Measurements from ENCODE around the gene DNLZ. TPM values are rescaled to one million over a fixed set of nuclear protein-coding genes. Genes with fewer than 3 reads are reported as not detected.

Gene DNLZ
- total RNA-seq, 4 donors from 2014 or later = 37.9 to 65.1 (median 54.3) TPM

DNA sequence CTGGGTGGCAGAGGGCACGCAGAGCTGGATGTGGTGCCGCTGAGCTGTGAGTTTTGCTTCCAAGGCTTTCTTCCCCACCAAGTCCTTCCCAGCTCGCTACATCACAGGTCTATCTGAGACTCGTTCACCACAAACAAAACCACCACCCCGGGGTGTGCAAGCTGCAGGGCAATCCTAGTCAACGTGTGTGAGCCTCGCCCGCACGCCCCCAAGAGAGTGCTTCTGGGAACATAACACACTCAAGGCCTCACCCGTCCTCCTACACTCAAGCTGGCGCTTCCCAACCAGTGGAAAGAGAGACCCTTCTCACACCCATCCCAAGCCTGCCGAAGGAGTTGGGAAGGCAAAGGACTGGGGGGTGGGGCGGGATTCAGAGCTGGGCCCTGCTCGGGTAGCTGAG lies 25.9 kb upstream of the DNLZ start:
- H3K27ac ChIP-seq = no peak overlapping the region
- intact Hi-C loops (cut with DNase I; ENCODE audit: low total_unique reads) (no loop called here), in situ Hi-C loops (cut with MboI; ENCODE audit: low sequenced_read_pairs in 4 of 4) (no loop called here)
- TF ChIP-seq, protein P1, sequence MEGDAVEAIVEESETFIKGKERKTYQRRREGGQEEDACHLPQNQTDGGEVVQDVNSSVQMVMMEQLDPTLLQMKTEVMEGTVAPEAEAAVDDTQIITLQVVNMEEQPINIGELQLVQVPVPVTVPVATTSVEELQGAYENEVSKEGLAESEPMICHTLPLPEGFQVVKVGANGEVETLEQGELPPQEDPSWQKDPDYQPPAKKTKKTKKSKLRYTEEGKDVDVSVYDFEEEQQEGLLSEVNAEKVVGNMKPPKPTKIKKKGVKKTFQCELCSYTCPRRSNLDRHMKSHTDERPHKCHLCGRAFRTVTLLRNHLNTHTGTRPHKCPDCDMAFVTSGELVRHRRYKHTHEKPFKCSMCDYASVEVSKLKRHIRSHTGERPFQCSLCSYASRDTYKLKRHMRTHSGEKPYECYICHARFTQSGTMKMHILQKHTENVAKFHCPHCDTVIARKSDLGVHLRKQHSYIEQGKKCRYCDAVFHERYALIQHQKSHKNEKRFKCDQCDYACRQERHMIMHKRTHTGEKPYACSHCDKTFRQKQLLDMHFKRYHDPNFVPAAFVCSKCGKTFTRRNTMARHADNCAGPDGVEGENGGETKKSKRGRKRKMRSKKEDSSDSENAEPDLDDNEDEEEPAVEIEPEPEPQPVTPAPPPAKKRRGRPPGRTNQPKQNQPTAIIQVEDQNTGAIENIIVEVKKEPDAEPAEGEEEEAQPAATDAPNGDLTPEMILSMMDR (IDR thresholded peaks at IDR 0.05 in 4 of 5, conservative IDR thresholded peaks at IDR 0.05 in 1 of 5) = no peak
- TF ChIP-seq POLR2A (IDR thresholded peaks at IDR 0.05) = no peak
- no peaks in the 10 kb centered on the region for H3K4me1 ChIP-seq
- no peaks in the 10 kb centered on the region for H3K27me3 ChIP-seq
- no peak overlapping the region for H3K4me3 ChIP-seq
- H3K36me3 ChIP-seq = peaks cover 3 to 63% of the 10 kb centered on the region in 2 donors
- DNase-seq (no peak), ATAC-seq (no peak)
- no peaks in the 10 kb centered on the region for H3K9me3 ChIP-seq

DNA sequence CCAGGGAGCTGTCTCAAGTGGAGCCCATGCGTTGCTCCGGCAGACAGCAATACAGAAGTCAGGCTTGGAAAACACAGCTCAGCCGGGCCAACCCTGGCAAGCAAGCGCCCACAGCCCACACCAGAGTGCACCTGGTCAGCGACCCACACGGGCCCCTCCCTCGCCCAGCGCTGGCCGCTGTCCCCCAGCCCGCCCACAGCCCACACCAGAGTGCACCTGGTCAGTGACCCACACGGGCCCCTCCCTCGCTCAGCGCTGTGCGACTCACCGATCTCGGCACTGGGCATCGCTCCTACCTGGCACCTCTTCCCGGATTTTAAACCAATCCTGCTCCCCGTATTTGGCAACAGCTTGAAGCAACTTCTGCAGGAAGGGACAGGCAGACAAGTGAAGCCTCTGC lies 23.7 kb upstream of the DNLZ start:
- ATAC-seq (no peak), DNase-seq (no peak)
- Histone ChIP-seq H3K9me3 (no peaks in the 10 kb centered on the region), H3K27ac (no peak overlapping the region), H3K4me1 (no peaks in the 10 kb centered on the region), H3K4me3 (no peak overlapping the region), H3K27me3 (no peaks in the 10 kb centered on the region), H3K36me3 (peaks cover 3 to 61% of the 10 kb centered on the region in 2 donors)
- TF ChIP-seq, protein P1 (IDR thresholded peaks at IDR 0.05 in 4 of 5, conservative IDR thresholded peaks at IDR 0.05 in 1 of 5) = no peak
- TF ChIP-seq POLR2A (IDR thresholded peaks at IDR 0.05) = no peak
- in situ Hi-C loops (cut with MboI; ENCODE audit: low sequenced_read_pairs in 4 of 4) = no loop called here
- intact Hi-C loops (cut with DNase I; ENCODE audit: low total_unique reads) = no loop called here

DNA sequence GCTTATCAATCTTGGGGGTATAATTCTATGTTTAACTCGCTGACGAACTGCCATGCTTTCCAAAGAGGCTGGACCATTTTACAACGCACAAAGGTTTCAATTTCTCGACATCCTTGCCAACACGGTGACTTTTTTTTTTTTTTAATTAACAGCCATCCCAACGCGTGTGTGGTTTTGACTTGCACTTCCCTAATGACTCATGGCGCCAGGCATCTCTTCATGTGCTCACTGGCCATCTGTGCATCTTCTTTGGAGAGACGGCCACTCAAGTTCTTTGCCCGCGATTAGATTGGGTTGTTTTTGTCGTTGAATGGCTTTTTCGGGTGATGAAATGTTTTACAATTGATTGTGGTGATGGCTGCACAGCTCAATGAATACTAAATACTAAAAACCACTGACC lies 22.5 kb upstream of the DNLZ start:
- intact Hi-C loops (cut with DNase I; ENCODE audit: low total_unique reads) = no loop called here
- no peaks in the 10 kb centered on the region for H3K4me1 ChIP-seq

DNA sequence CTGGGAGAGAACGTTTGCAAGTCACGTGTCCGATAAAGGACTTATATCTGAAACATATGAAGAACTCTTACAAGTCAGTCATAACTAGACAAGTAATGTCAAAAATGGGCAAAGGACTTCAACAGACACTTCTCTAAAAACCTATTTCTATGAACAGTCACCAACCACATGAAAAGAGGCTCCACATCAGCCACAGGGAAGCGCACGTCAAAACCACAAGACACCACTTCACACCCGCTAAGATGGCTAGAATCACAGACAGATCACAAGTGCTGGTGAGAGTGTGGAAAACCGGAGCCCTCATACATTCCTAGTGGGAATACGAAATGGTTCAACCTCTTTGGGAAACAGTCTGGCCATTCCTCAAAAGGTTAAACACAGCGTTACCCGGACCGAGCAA lies 21.5 kb upstream of the DNLZ start:
- peaks cover 3 to 71% of the 10 kb centered on the region in 2 donors for H3K36me3 ChIP-seq
- no peaks in the 10 kb centered on the region for H3K27me3 ChIP-seq
- intact Hi-C loops (cut with DNase I; ENCODE audit: low total_unique reads) = no loop called here

More for the DNA sequence above, 22.5 kb upstream of the DNLZ start:
- H3K9me3 ChIP-seq = no peaks in the 10 kb centered on the region
- H3K36me3 ChIP-seq = peaks cover 3 to 64% of the 10 kb centered on the region in 2 donors
- in situ Hi-C loops (cut with MboI; ENCODE audit: low sequenced_read_pairs in 4 of 4) = no loop called here
- DNase-seq (no peak), ATAC-seq (no peak)
- no peaks in the 10 kb centered on the region for H3K27me3 ChIP-seq
- no peak overlapping the region for H3K27ac ChIP-seq
- TF ChIP-seq POLR2A (IDR thresholded peaks at IDR 0.05) = no peak
- TF ChIP-seq, protein P1 (IDR thresholded peaks at IDR 0.05 in 4 of 5, conservative IDR thresholded peaks at IDR 0.05 in 1 of 5) = no peak
- no peak overlapping the region for H3K4me3 ChIP-seq

More for the DNA sequence above, 21.5 kb upstream of the DNLZ start:
- no peak for ATAC-seq
- in situ Hi-C loops (cut with MboI; ENCODE audit: low sequenced_read_pairs in 4 of 4) = no loop called here
- DNase-seq = no peak
- no peaks in the 10 kb centered on the region for H3K9me3 ChIP-seq
- H3K4me3 ChIP-seq = no peak overlapping the region
- H3K4me1 ChIP-seq = no peaks in the 10 kb centered on the region
- no peak overlapping the region for H3K27ac ChIP-seq
- TF ChIP-seq POLR2A (IDR thresholded peaks at IDR 0.05) = no peak
- TF ChIP-seq, protein P1 (IDR thresholded peaks at IDR 0.05 in 4 of 5, conservative IDR thresholded peaks at IDR 0.05 in 1 of 5) = no peak
